HG03280 (cell line): ENCODE results near the gene ASPSCR1.
"Not testable (repeated sequence)": the region's sequence is repeated elsewhere in the genome, so short reads cannot be mapped to it uniquely, and the experiment has no call there.

Experiments used
- ATAC-seq: cut with Tn5 transposase; IDR thresholded peaks from one replicate; pipeline ENCODE4 v1.9.1; 2021; ENCODE audit warnings: mild to moderate bottlenecking, moderate library complexity; ENCODE audit not compliant: unreplicated experiment

Gene ASPSCR1

DNA sequence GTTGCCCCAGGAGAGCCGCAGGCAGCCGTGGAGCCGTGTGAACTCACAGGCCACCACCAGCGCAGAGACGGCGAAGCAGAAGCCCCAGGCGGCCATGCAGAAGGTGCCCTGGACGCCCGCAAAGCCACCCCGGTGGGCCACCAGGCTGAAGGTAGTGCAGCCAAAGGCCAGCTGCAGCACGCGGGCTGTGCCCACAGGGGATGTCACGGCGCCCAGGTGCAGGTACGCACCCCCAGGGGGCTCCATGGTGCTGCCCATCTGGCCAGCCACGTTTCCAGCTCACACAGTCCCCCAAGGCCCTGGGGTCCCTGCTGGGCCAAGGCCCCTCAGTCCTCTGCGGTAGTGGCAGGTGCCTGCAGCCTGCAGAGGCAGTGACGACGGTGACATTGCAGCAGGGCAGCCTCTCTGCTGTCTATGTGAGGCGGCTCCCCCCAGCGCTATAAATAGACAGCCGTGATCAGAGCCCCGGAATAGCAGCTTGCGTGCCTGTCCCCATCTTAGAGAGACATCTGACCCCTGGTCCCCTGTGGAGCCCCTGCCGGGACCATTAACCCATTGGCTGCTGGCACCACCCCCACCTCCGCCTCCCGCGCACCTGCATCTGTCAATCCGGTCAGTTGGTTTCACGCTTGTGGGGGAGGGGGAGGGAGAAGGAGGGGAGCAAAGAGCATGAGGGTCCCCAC, 35.8 kb upstream of the ASPSCR1 start:
- ATAC-seq = no peak

DNA sequence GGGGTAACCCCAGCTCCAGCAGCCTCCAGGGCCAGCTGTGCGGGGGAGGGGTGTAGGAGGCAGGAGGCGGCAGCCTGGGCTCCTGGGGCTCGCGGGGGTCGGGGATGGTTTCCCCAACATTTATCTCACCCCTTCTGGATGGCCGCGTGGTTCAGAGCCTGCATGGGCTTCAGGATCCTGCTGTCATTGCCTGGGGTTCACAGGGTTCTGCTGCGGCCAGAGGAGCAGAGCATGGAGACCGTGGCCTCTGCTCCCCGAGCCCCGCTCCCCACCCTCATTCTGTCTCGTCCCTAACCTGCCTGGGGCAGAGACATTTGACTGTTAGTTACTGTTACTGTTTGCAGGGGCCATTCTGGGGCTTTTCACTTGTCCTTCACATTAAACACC, 35.3 kb upstream of the ASPSCR1 start:
- no peak for ATAC-seq

DNA sequence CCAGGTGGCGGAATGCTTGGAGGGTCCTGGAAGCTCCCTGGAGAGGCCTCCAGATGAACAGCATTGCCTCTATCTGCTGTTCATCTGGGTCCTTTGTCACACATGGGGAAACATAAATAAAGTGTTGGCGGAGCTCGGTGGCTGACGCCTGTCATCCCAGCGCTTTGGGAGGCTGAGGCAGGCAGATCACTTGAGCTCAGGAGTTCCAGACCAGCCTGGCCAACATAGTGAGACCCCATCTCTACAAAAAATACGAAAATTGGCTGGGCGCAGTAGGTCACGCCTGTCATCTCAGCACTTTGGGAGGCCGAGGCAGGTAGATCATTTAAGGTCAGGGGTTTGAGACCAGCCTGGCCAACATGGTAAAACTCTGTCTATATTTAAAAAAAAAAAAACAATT, 32.6 kb upstream of the ASPSCR1 start:
- ATAC-seq = no peak

DNA sequence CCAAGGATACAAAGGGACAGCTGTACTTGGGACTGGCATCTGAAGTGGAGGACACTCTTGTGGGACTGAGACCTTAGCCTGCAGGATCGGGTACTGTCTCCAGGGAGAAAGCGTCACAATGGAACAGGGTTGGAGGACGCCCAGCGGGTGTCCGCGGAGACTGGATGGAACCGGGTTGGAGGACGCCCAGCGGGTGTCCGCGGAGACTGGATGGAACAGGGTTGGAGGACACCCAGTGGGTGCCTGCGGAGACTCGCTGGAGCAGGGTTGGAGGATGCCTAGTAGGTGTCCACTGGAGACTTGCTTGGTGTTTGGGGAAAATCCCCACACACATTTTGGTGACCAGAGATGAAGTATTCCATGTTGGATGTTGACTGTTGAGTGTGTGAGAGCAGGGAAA, 30.2 kb upstream of the ASPSCR1 start, which contains the start of gene MYADML2:
Gene MYADML2, minus strand, starts transcription at position 45 of the 400 bp plus-strand sequence. CDS start 5,492 bp downstream, outside the sequence.
- ATAC-seq = no peak

DNA sequence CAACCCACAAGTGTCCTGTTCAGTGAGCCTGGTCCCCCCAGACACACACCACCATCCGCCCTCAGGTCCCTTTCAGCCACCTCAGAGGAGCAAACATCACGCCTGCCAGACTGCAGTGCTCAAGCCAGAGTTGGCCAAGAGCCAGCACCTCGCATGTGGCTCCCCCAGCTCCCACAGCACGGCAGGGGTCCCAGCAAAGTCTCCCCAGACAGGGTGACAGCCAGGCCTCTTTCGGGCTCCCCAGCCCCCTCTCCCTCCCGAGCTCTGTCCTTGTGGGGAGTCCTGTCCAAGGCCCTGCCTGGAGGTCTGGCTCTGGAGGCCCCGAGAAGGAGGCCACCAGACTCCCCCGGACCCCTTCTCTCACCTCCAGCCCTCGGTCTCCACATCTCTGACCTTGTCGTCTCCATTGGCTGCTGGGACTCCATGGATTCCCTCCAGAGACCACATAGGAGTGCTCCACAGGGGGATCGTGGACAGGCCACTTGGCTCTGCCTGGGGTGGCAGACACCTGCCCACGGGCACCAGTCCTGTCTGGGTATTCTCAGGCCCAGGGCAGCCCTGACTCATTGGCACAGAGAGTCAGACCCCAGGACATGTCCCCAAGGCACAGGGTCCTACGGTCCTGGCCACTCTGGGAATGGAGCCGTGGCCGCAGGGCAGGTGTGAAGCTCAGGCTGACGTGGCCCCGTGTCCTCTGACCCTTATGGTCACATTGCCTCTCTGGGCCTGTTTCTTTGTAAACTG, 28.6 kb upstream of the ASPSCR1 start:
- no peak for ATAC-seq

DNA sequence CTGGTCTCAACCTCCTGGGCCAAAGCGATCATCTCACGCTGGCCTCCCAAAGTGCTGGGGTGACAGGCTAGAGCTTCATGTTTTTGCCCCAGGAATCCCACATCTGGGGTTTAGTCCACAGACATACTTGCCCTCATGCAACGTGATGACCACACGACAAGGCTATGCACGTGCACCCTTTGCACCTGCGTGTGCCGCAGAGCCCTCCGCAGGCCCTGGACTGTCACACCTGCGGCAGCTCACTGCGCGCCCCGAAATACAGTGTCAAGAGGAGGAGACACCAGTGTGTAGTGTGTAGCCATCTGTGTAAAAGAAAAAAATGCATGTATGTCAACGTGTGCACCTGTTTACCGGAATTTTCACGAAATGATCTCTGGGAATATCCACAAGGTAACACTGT, 26.9 kb upstream of the ASPSCR1 start:
- no peak for ATAC-seq

DNA sequence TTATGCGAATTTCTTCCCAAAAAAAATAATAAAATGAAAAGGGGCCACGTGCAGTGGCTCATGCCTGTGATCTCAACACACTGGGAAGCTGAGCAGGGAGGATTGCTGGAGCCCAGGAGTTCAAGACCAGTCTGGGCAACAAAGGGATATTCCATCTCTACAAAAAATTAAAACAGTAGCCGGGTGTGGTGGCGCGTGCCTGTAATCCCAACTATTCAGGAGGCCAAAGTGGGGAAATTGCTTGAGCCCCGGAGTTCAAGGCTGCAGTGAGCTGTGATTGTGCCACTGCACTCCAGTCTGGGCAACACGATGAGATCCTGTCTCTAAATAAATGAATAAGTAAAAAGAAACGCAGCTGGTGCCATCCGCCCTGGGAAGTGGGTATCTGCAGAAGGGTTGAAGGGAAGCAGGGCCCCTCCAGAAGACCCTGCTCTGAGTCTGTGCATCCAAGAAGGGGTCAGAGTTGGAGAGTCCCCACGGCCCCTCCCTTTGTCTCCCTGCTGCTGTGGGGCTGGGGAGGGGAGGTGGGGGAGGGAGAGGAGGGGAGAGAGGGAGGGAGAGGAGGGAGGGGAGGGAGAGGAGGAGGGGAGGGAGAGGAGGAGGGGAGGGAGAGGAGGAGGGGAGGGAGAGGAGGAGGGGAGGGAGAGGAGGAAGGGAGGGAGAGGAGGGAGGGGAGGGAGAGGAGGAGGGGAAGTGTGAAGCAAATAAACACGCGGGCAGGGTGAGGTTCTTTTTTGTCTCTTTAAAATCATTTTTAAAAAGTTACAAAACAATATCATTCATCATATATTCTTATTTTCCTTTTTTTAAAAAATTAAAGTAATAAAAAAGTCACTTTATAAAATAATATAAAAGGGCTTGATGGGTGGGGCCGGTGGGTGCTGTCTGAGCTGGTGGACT, 25.4 kb upstream of the ASPSCR1 start:
- no peak for ATAC-seq

DNA sequence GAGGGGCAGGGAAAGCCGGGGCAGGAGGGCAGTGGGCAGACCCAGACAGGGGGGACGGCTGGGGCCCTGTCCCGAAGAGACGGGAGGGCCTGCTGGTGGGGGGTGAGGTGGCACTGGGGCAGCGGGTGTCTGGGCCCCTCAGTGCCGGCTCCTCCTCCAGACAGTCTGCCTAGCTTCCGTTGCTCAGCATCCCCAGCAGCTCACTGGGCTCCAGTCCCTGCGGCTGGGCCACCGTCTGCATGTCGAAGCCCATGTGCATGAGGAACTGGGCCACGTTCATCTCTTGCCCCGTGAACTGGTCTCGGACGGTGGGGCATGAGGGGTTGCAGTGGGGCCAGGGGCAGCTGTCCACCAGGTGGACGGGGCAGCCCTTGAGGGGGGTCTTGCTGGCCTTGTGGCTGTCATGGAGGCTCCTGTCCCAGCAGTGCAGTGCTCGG, 24.6 kb upstream of the ASPSCR1 start:
- no peak for ATAC-seq

DNA sequence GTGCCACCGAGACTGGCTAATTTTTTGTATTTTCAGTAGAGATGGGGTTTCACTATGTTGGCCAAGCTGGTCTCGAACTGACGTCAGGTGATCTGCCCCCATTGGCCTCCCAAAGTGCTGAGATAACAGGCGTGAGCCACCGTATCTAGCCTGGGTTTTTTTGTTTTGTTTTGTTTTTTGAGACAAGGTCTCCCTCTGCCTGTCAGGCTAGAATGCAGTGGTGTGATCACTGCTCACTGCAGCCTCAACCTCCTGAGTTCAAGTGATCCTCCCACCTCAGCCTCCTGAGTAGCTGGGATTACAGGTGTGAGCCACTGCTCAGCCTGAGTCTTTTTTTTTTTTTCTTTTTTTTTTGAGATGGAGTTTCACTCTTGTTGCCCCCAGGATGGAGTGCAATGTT, 24.0 kb upstream of the ASPSCR1 start:
- not testable (repeated sequence) for ATAC-seq

DNA sequence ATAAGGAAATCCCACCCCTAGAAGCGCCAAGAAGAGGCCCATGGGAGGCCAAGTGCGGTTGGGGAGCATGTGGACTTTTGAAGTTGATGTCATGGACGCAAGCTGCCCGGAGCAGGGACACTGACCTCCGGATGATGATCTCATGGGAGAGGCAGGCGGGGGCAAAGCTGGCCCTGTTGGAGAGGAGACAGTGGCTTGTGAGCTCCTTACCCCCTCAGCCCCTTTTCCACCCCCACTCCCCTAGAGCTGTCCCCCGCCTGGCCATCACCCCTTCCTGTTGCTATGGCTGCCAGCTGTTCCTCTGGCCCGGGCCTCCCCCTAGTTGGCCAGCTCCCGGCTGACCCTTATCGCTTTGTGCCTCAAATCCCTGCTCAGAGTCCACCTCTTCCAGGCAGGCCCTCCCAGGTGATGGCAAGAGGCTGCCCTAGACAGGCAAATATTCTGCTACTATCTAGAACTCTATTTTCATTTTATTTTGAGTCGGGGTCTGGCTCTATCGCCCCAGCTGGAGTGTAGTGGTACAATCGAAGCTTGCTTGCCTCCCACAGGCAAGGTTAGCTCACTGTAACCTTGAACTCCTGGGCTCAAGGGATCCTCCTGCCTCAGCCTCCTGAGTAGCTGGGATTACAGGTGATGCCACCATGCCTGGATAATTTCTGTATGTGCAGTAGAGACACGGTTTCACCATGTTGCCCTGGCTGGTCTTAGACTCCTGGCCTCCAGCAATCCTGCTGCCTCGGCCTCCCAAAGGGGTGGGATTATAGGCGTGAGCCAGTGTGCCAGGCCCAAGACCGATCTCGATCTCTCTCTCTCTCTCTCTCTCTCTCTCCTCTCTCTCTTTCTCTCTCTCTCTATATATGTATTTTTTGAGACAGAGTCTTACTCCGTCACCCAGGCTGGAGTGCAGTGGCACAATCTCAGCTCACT, 23.0 kb upstream of the ASPSCR1 start:
- ATAC-seq = no peak

DNA sequence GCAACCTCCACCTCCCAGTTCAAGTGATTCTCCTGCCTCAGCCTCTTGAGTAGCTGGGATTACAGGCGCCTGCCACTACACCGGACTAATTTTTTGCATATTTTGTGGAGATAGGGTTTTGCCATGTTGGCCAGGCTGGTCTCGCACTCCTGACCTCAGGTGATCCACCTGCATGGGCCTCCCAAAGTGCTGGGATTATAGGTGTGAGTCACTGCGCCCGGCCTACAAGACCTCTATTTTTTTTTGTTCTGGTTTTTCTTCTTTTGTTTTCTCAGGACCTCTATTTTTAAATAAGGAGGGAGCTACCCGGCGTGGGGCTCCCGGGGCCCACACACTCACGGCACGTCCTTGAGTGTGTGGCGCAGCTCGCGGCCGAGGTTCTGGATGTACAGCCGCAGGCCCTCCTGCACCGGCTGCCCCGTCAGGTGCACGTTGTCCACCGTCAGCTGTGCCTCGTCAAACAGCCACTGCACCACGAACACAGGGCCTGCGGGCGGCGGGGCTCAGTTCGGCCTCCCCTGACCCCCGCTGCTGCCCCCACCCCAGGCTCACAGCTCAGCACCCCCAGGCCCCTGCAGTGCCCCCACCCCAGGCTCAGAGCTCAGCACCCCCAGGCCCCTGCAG, 22.3 kb upstream of the ASPSCR1 start:
- ATAC-seq = no peak

DNA sequence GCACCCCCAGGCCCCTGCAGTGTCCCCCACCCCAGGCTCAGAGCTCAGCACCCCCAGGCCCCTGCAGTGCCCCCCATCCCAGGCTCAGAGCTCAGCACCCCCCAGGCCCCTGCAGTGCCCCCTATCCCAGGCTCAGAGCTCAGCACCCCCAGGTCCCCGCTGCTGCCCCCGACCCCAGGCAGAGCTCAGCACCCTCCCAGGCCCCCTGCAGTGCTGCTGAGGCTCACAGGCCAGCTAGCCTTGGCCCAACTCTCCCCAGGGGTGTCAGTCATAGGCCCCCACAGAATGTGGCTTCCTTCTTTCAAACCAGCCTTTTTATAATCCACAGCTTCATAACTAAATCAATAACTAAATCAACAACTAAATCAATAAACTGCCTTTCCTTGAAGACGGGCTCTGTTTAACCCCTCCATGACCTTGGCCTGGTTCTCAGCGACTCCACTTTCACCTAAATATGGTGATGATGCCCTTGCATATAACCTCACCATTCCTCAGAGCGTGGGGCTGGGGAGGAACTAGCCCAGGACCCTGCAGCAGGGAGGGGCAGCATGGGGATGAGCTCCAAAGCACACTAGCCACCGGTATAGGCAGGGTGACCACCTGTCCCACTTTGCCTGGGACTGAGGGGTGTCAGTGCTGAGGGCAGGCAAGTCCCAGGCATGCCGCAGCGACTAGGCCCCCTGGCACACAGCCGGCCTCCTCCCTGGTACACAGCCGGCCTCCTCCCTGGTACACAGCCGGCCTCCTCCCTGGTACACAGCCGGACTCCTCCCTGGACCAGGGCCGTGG, 21.5 kb upstream of the ASPSCR1 start:
- ATAC-seq = no peak

DNA sequence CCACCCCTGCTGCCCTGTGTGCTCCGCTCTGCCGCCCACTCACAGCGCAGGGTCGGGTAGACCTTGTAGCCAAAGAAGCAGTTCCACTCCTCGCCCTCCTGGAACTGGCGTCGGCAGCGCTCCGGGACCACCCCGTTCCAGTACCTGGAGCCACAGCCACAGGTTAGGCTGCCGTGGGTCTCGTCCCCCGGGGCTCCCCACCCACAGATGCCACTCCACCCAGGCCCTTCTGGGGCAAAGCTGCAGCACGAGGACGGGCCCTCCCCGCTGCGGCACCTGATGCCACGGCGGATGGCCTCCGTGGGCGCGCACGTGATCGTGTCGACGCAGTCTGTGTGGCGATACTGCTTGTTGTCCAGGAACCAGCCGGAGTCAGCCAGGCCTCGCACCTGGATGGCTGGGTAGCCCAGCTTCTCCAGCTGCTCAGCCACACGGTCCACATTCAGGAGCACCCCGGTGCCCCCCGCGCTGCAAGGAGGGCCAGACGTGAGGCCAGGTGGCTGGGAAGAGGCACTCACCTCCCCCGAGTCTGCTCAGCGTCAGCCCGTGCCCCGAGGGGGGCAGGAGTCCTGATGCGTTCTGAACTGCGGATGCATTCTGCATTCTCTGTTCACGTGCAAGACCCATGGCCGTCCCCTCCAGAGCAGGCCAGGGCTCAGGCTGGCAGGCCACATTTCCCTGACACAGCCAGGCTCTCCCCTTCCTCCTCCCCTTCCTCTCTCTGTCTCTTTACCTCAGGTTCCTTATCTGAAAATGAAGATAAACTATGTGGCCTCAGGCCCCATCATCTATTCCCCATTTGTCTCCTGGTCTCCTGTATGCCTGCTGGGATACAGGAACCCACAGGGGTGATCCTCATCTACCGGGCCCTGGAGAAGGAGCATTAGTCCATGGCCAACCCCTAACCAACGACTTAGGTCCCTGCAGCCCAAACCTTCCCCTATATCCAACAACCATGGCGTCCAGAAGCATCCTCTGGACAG, 20.5 kb upstream of the ASPSCR1 start:
- no peak for ATAC-seq

DNA sequence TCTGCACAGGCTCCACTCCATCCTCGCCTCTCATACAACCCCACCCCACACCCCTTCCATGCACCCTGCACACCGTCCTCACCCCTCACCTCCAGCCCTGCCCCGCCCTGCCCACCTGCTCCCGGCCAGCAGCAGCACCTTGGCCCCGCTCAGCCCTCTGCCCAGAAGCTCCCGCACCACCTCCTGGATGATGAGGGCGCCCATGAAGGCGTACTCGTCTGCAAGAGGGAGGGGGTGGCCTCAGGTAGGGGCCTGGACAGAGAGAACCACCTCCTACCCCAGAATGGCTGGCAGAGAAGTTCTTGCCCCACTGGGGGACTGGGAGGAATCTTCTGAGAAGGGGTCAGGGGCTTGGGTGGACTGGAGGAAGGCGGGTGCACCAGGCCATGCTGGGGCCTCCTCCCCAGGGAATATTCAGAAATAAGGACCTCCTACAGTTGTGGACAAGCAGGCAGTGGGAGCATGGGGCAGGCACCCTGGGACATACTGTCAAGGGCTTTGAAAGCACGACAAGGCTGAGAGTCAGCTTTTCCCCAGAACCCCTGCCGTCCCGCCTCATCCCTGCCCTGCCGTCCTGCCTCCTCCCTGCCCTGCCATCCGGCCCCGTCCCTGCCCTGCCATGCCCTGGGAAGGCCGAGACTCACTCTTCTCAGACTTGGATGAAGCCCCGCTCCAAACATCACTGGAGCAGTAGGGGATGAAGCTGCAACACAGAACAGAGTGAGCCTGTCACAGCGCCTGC, 19.6 kb upstream of the ASPSCR1 start:
- no peak for ATAC-seq

DNA sequence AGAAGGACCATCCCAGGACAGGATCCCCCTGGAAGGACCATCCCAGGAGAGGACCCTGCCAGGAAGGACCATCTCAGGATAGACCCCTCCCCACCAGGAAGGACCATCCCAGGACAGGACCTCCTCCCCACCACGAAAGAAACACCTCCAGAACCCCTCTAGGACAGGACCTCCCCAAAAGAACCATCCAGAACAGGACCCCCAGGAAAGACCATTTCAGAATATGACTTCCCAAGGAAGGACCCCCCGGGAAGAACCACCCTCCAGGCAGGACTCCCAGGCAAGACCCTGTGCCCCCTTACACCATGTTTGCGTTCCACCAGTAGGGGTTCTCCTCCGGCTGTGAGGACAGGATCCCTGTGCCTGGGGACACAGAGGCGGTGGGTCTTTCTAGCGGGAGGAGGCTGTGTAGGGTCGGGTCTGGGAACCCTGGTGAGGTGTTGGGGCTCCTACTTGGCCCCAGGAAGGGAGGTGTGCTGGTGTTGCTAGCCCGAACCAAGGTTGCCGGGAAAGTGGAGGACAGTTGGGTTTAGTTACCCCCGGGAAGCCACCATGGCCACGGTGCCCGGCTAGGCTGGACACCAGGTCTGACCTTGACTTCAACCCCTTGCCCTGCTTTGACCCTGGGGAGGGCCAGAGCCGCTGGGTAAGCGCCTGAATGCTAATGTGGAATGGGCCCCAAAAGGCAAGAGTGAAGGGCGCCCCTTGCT, 18.6 kb upstream of the ASPSCR1 start:
- no peak for ATAC-seq

DNA sequence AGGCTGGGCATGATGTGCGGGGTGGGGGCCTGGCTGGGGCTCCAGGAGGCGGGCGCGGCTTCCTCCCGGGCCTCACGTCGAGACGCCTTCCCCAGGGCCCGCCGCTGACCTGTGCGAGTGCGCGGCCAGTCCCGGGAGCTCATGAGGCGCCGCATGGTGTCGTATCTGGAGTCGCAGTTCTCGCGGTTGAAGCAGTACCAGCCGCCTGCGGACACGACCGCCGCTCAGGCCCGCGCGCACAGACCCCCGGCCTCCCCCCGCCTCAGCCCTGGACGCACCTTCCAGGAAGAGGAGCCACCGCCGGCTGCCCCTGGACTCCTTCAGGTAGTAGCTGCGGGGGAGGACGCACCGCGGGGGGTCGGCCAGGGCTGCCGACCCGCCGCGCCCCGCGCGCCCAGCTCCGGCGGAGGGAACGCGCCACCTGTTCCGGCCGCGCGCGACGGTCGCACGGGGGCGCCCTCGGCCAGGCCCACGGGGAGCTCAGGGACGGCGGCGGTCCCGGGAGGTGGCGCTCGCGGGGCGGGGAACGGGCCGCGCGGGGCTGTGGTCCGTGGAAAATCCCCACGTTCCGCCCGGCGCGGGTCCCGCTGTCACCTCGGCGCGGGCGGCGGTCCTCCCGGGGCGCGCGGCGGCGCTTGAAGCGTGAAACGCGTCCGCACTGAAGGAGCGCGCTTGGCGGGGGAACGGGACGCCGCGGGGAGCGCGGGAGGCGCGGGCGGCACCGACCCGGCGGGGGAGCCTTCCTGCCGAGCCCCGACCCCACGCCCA, 17.9 kb upstream of the ASPSCR1 start:
- peak; percentile 45 for ATAC-seq
